Anterior cingulate cortex (tissue), 58 donors: ENCODE results near the gene TOP1.

Source experiments
- DNase-seq, 58 donors: peaks; one replicate each; lab custom pipeline; 2025; lab: John Stamatoyannopoulos, UW

Gene TOP1

DNA sequence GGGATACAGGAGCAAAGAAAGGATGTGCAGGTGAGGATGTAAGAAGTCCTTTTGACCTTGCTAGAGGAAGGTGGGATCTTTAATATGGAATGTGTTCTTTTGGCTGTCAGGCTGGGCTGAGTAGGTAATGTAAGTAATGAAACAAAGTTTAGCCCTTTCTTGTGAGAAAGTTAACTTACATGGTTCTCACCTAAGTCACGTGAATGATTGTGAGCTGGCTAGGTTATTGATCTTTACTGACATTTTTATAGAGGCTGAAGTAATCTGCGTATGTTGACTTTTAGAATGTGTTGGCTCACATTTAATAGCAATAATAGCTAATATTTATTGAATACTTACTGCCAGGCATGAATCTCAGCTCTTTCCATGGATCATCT, 2.6 kb downstream of the TOP1 start:
- no peak for DNase-seq

DNA sequence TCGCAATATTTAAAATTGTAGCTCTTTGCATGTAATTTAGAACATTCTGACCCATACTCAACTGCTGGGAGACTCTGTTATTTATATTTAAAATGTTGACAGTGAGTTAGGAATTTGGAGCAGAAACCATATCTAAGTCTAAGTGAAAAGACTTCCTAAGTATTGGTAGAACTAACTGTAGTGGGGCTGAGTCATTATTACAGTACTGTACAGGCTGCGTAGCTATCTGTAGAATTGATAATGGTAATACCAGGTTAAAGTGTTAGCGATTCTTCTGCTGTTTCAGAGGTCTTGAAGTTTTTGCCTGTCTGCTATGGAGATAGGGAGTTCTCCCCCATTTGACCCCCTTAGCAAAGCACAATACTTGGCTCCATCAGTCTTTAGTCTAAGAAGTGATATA, 3.6 kb downstream of the TOP1 start:
- no peak for DNase-seq

DNA sequence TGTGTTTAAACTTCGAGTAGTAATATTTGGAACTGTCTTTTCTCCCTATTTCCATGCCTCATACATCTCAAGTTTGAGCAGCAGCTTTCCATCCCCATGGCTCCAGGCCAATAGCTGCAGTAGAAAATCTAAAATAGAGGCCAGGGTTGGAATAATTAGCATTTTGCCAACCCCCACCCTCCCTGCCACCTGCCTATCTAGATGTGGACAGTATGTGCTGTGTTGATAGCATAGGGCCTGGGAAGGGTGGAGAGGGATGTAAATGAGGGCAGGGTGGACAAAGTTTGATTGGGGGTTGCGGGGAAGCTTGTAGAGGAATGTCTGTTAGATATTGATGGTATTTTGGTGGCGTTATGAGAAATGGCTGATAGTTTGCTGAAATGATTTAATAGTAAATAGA, 5.6 kb downstream of the TOP1 start:
- DNase-seq = no peak

DNA sequence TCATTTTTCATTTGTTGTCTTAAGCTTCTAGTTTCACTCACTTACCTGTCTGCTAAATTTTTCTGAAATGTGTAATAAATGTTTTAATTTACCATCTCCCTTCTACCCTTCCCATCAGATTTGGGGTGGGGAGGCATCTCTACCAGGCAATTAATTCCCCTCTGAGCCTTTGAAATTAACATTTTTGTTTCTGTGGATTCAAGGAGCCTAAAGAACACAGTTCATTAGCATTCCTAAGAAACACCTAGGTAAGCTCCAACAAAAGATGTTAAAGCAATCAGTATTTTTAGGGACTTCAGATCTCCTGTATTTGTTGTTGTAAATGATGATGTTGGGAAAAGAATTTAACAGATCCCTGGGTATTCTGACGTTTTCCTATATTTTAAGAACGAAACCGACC, 6.6 kb downstream of the TOP1 start:
- DNase-seq = no peak

DNA sequence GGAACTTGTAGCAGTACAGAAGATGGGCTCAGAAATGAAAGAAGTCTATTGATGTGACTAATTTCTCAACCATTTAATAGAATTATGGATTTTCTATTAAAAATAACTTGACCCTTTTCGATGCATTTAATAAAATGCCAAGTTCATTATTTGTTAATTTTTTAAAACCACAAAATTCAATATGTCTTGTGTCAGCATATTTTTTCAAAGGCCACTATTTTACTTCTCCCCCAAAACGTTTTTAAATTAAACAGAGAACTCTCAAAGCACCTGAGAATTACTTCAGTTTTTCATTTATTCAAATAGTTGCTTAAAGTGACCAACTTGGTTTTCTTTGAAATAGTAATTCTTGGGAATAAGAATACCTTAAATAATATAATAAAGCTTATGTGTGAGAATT, 8.6 kb downstream of the TOP1 start:
- no peak for DNase-seq

DNA sequence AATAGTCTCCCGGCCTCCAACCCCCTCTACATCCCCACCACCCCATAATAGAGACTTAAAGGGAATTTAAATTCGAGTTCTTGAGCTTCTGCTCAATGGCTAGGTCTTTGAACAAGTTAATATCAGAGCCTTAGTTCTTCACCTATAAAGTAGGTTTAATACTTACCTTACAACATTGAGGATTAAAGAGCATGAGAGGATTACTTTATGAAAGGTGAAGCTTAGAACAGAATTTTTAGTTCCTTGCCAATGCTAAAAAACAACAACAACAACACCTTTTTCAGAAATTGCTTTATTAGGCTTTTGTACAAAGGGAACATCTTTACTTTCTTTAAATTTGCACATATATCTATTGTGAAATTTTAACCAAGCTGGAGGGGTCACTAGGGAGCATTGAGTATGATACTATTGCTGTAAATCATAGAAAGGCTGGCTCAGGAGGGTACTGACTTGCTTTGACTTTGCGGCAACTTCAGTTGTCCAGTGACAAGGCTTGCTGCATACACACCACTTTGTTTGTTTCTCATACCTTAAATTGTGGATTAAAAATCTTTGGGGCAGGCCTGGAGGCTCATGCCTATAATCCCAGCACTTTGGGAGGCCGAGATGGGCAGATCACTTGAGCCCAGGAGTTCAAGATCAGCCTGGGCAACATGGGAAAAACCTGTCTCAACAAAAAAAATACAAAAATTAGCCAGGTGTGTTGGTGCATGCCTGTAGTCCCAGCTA, 9.7 kb downstream of the TOP1 start:
- DNase-seq = no peak

DNA sequence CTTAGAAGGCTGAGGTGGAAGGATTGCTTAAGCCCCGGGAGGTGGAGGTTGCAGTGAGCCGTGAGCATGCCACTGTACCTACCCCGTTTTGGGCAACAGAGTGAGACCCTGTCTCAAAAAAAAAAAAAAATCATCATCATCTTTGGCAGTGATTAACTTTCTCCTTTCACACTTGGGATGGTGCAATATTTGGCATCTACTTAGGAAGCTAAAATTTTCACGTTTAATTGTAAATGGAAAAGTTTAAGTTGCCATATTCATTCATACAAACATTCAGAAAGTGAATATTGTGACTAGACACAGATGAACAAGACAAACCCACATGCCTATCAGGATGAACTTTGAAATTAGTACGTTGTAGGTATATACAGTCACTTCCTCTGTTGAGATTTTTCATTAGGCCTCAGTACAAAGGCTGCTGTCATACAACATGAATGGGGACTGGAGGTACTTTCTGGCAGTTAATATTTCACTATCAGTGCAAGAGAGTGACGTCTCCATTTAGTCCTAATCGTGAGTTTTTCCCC, 10.3 kb downstream of the TOP1 start:
- DNase-seq = no peak

DNA sequence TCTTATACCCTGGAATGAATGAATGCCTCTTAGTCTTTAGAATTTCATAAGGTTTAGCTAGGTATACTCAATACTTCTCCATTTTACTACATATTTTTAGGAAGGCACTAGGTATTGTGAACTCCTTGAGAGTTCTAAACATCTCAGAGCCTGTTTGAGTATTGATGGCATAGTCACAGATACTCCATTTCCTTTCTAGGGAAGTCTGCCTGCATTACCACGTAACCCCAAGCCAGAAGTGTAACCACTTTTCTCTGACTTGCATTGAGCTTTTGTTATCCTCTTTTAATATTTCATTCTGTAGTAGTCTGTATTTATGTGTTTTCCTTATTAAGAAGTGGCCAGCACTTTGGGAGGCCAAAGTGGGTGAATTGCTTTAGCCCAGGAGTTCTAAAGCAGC, 12.2 kb downstream of the TOP1 start:
- no peak for DNase-seq

DNA sequence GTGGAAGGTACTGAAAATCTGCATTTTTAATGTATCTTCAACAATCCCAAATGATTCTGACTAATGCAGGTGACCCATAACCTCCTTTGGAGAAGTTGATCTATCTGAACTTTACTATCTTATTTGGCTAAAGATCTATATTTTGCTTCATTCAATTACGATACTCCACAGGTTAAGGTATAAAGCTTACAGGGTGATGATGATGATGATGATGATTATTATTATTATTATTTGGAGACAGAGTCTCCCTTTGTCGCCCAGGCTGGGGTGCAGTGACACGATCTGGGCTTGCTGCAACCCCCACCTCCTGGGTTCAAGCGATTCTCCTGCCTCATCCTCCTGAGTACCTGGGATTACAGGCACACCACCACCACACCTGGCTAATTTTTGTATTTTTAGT, 13.1 kb downstream of the TOP1 start:
- DNase-seq = no peak

DNA sequence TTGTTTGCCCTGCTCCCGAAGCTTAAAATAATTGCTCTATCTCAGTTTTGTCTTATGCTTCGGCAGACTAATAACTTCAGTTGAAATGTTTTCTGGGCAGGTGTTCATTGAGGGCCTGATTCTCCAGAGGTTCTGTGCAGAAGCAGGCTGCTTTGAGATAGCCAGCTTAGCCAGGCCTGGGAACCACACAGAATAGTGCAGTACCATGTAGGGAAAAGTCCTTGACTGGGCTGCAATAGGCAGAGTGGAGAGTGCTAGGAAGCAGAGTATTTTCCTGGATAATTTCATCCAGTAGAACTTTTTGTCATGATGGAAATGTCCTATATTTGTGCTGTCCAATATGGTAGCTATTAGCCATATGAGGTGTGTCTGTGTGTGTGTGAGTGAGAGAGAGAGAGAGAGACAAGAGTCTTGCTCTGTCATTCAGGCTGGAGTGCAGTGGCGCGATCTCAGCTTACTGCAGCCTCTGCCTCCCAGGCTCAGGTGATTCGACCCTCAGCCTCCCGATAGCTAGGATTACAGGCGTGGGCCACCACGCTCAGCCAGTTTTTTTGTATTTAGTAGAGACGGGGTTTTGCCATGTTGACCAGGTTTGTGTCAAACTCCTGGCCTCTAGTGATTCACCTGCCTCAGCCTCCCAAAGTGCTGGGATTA, 15.9 kb downstream of the TOP1 start:
- DNase-seq = no peak

DNA sequence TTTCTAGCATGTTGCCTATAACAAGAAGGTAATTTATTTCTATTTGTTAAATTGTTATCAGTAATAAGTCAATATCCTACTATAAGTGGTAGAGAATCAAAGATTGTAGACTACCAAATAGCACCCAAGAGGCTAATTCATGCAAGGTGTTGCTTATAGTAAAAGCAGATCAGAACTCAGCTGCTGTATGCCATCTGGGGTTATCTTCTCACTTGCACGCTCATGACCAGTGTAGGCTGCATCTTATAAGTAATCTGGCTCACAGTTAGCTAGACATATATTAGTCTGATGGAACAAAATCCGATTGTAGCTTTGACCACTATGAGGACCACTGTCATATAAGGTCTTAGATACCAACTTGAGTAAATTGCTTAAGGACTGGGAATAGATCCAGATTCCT, 17.0 kb downstream of the TOP1 start:
- no peak for DNase-seq

DNA sequence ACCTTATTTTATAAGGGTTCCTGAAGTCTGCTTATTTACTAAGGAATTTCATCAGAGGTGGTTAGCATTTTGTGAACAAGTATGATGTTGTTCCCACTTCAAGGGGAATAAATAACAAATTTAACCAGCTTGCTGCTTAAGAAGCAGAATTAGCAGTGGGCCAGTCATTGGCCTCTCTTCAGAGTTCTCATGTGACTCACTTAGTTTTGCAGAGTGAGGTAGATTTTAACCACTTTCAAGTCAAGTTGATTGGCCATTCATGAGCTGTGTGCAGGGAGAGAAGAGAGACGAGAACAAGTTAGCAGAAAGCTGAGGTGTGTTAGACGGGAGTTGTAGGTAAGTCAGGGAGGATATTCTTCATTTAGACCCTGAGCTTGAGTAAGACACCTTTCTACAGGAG, 18.1 kb downstream of the TOP1 start:
- no peak for DNase-seq

DNA sequence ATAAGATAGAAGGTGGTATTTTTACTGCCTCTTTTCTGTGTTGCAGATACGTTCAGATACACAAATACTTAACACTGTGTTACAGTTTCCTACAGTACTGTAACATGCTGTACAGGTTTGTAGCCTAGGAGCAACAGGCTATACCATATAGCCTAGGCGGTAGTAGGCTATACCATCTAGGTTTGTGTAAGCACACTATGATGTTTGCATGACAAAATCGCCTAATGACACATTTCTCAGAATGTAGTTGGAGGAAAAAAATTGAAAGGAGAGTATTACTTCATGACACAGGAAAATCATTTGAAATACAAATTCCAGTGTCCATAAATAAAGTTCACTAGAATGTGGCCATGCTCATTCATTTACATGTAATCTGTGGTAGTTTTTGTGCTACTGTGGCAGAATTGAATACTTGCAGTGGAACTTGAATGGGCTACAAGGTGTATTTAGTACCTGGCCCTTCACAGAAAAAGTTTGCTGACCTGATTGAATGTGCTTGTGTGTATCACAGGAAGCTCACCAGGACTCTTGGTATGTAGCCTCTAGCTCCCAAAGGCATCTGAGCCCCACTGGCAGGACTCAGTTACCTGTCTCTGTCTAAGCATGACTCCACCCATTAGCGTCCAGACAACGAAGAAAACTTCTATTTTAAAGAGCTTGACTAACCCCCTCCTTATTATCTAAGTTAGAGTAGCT, 18.8 kb downstream of the TOP1 start:
- no peak for DNase-seq

DNA sequence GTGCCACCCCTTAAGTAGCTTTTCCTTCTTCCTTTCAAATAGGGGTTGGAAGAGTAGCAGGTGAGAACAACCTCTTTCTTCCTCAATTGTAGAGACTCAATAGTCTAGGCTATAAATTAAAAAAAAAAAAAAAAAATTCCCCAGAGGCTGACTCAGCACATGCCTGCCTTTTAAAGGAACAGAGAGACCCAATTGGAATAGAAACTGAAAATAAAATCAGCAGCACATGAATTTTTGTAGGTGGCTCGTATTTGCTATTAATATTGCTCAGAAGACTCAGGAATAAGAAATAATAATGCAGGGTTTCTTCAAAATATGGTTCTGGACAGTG, 19.3 kb downstream of the TOP1 start:
- DNase-seq = no peak

DNA sequence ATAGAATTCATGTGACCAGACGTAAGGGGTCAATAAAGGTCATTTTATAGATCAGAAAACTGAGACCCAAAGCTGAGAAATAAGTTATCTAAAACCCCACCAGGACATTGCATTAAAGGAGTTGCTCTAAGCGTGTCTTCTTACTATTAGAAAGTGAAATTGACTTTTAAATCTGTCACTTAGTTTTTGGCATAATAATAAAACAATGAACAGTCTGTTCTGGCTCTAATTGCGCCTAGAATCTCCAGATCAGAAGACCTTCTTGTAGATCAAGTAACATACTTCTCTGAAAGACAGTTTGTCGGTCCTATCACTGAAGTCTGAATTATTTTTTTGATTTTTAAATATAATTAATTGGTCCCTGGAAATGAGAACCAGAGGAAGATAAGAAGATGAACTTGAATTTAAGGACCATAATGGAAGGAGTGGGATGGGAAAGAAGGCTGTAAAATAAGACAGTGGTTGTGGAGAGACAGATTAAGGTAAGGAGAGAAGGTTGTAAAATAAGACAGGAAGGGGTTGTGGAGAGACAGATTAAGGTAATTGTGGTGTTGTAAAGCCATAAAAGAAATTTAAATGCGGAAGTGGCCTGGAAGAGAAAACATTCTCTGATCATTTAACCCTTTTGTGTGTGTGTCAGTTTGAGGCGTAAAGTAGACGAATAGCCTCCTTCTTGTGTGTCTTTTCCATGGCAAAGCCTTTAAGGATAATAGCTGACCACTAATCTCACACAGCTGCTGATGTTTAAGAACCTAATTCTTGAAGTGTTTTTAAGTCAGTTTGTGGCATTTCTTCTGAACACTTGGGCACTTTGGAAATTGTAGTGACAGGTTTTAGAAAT, 20.1 kb downstream of the TOP1 start:
- DNase-seq = no peak

DNA sequence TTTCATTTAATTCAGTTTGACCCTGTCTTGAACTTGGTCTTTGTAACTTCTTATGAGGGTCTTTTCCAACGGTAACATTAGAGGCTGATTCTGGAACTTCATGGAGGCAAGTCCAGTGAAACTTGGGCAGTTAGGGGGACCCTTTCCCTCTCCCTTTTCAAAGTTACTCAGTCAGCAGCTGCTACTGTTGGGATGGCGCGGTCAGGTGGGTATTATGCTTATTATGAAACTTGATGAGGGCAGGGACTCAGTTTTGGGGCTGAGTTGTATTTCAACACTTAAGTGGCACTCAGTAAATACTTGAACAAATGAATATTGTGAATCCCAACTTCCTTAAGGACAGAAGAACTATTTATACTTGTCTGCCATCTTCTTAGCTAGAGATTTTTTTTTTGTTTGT, 20.8 kb downstream of the TOP1 start:
- DNase-seq = no peak

DNA sequence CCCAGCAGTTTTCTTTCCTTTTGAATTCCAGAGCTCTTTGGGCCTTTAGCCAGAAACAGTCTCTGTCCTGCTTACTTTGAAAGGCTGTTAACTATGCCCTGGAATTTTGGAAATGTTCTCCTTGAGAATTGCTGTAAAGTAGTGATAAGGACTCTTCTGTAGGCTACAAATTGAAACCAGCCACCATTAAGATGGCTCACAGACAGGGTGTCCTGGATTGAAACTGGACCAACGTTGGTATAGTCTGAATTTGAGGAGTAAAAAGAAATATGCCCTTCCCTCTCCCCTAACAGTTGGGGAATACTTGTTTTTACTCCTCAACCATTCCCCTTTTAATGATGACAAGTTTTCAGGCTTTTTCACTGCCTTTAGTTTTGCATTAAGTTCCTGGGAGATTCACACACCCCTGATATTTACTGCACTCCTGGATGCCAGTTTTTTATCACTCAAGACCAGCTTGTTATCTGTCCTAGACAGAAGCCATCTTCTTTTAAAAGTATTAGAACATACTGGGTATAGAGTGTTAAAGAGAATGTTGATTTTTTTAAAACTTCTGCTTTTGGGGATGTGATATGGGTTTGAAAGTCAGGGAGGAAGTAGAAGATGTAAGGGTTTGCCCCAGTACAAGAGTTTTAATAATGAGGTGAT, 21.9 kb downstream of the TOP1 start:
- no peak for DNase-seq

DNA sequence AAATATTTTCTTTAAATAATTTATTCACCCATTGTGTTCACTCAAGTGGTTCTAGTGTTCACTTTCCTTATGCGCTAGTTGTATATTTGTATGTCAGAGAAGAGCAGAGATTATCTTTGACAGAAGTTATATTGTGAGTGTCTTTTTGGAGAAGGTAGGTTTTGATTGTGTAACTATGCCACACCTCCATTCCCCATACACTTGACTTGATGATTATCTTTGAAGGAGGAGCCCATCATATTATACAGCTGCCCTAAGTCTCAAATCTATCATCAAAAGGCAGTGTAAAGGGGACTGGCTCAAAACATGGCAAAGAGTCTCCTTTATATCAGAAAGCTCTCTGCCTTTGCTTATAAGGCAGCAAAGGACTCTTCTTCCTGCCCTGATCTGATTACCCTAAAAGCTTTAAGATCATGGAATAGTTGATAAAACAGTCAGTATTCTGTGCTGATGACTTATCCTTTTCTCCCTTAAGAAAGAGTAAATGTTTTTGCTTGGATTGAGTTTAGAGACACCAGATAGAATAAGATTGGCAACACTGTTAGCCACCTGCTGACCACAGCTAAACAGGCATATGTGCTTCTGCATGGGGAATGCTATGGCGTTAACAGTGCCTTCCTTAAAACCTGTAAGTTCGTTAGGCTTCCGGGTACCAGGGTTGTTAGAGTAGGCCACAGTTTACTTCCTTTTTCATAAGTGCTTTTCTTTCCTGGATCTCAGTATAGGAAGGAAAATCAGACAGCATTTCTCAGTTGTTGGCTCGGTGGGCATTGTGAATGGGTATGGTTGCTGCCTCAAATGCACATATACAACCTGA, 22.6 kb downstream of the TOP1 start:
- no peak for DNase-seq

DNA sequence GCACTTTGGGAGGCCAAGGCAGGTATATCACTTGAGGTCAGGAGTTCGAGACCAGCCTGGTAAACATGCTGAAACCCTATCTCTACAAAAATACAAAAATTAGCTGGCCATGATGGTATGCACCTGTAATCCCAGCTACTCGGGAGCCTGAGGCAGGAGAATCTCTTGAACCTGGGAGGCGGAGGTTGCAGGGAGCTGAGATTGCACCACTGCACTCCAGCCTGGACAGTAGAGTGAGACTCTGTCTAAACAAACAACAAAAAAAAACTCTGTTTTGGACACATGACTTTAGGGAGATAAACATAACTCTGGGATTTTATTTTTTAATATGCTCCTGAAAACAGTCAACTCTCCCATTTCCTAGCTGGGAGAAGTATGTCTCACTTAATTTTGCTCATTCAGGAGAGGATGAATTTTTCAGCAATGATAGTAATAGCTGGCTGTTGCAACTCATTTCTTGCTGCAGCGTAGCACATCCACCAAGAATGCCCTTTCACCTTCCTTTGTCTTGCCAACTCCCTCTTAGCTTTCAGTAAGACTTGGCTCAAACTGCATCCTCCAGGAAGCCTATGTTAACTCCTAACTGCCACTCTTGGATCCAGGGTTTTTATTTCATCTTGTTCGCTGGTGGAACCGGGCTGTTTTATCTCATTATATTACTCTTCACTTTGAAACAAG, 24.3 kb downstream of the TOP1 start:
- no peak for DNase-seq
